ENCODE results near the gene OR6S1. TPM values are rescaled to one million over a fixed set of nuclear protein-coding genes. Genes with fewer than 3 reads are reported as not detected.

Gene OR6S1
- total and polyA plus RNA-seq, 8 donors: not detected

DNA sequence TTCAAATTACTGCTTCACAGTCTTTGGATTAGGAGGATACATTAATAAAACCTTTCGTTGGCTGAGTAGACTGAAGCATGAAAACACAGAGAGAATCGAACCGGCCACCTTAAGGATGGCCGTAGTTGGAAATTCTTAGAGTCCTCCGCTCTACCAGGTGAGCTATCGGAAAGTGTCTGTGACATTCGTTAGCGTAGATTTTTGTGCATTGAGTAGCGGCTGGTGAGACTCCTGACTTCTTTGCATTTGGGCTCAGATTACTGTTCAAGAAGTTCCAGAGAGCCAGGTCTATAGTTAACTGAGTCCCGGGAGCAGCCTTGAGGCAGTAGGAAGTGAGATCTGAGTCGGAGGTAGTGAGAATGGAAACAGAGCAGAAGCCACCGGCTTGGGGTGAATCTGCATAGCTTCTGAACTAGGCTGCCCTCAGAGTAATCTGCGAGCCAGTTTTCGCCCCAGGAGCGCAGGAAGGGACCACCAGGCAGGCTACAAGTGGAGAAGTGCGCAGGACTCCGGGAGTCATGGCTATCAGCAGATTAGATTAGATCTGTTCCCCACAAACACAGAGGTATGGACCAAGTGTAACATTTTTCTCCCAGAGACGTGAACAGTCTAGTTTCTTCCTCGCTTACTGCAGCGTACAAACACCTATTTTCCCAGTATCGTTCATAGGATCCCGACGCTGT is 11.0 kb downstream of the OR6S1 start:
- Histone ChIP-seq H3K4me1 (peaks cover 15 to 55% (median 40%) of the 10 kb centered on the region in 4 donors), H3K27ac (peak overlapping the region in 1 of 5 donors; percentile 47), H3K36me3 (no peaks in the 10 kb centered on the region), H3K9me3 (no peaks in the 10 kb centered on the region), H3K4me3 (peak overlapping the region; percentile 26 to 49 (median 32)), H3K27me3 (peaks cover 0 to 67% (median 5%) of the 10 kb centered on the region in 3 donors)
- no peak for TF ChIP-seq POLR2A (IDR thresholded peaks at IDR 0.05)
- TF ChIP-seq POLR2AphosphoS5 (IDR thresholded peaks at IDR 0.05): no peak
- TF ChIP-seq EP300 (IDR thresholded peaks at IDR 0.05): no peak
- TF ChIP-seq, protein P1, sequence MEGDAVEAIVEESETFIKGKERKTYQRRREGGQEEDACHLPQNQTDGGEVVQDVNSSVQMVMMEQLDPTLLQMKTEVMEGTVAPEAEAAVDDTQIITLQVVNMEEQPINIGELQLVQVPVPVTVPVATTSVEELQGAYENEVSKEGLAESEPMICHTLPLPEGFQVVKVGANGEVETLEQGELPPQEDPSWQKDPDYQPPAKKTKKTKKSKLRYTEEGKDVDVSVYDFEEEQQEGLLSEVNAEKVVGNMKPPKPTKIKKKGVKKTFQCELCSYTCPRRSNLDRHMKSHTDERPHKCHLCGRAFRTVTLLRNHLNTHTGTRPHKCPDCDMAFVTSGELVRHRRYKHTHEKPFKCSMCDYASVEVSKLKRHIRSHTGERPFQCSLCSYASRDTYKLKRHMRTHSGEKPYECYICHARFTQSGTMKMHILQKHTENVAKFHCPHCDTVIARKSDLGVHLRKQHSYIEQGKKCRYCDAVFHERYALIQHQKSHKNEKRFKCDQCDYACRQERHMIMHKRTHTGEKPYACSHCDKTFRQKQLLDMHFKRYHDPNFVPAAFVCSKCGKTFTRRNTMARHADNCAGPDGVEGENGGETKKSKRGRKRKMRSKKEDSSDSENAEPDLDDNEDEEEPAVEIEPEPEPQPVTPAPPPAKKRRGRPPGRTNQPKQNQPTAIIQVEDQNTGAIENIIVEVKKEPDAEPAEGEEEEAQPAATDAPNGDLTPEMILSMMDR (IDR thresholded peaks at IDR 0.05): no peak
- 3 to 6% (median 3%) methylated on average over 23 of the region's 23 CpGs for WGBS, 5 donors
- intact Hi-C loops (cut with DNase I; ENCODE audit: low total_unique reads): no loop called here
- peak in 1 of 2 donors; percentile 79 for DNase-seq

DNA sequence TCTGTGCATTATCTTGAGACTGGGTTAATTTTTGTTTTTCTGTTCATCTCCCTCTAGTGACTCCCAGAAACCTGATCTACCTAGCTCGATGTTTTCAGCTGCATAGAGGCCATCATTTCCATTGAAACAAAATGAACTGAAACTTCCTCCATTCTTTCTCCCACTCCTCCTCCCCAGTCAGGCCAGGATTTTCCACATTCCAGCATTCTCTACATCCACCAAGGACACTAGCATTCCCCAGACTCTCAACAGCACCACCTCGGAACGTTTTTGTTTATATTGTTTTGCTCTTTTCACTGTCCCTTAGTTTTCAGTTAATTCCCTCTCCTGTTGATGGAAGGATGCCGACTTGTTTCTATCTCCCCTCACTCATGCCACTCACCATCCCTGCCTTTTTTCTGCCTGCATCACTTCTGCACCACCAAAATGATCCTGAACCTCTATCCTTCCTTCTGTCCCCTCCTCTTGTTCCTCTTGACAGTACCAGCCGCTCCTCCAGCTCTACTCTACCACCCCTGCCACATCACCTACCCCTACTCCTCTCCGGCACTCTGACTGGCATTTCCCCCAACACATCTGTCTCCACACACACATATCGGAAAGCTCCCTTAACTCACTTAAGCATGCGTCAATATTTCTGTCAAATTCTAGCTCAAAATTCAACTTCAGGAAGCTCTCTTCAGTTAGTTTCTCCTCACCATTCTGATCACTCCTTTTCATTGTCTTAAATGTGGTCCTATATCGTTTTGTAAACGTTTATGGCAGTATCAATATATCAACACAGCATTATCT is 13.2 kb downstream of the OR6S1 start:
- intact Hi-C loops (cut with DNase I; ENCODE audit: low total_unique reads): no loop called here
- H3K9me3 ChIP-seq: no peaks in the 10 kb centered on the region
- H3K27ac ChIP-seq: no peak overlapping the region
- 40 to 46% (median 43%) methylated on average over 10 of the region's 10 CpGs for WGBS, 5 donors
- H3K27me3 ChIP-seq: peaks cover 0 to 52% (median 2%) of the 10 kb centered on the region in 3 donors
- no peak for DNase-seq
- no peak for TF ChIP-seq POLR2AphosphoS5 (IDR thresholded peaks at IDR 0.05)
- TF ChIP-seq, protein P1 (IDR thresholded peaks at IDR 0.05): no peak
- TF ChIP-seq POLR2A (IDR thresholded peaks at IDR 0.05): no peak
- TF ChIP-seq EP300 (IDR thresholded peaks at IDR 0.05): no peak
- H3K4me3 ChIP-seq: no peak overlapping the region
- H3K36me3 ChIP-seq: no peaks in the 10 kb centered on the region
- peaks cover 15 to 72% (median 51%) of the 10 kb centered on the region in 4 donors for H3K4me1 ChIP-seq

DNA sequence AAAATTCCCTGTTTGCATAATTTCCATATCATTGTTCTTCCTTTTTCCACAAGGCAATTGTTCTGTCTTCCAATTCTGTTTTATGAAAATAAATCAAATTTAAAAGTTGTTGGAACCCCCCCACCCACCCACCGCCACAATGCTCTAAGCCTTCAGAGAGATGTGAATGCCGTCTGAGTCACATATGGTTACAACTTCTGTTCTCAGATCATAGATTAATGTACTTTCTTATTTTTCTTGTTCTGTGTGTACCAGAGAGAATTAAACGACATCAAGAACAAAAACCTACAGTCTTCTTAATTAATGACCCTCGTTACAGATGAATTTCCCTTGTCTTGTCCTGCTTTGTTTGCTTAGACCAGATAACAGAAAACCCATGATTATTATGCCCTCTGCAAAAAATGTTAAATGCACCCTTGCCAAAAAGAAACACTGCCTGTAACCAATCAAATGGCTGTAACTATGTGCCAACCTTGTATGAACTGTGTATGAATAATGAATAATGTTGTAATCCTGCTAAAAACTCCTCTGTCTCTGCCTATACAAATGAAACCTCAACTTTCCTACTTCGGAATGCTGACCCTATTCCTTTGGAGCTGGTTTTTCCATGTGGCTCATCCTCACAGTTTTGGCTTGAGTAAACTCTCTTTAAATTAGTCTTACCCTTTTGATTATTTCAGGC is 14.0 kb downstream of the OR6S1 start:
- WGBS, 5 donors: 52 to 63% (median 58%) methylated on average over 5 of the region's 5 CpGs
- Histone ChIP-seq H3K36me3 (no peaks in the 10 kb centered on the region), H3K27me3 (peaks cover 0 to 45% (median 4%) of the 10 kb centered on the region in 3 donors), H3K9me3 (no peaks in the 10 kb centered on the region), H3K4me1 (peaks cover 15 to 71% (median 53%) of the 10 kb centered on the region in 4 donors), H3K4me3 (no peak overlapping the region), H3K27ac (no peak overlapping the region)
- TF ChIP-seq EP300 (IDR thresholded peaks at IDR 0.05): no peak
- DNase-seq: no peak
- intact Hi-C loops (cut with DNase I; ENCODE audit: low total_unique reads): no loop called here

DNA sequence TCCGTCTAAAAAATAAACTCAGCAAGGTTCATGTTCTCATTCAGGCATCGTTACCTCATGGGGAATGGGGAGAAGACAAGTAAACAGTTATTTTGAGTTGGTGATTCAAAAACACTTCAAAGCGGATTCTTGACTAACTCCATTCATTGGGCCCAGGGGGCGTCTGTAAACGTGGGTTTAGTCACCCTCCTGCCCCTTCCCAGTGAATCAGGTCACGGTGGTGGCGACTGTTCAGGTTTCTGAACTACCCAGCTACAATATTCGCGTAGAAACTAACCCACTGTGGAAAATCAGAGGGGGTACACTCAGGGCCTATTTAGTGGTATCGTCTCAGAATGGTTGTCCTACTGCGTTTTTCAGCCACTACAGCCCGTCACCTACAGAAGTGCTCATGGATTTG is 15.2 kb downstream of the OR6S1 start:
- peaks cover 0 to 33% (median 4%) of the 10 kb centered on the region in 3 donors for H3K27me3 ChIP-seq
- peaks cover 3 to 58% (median 43%) of the 10 kb centered on the region in 4 donors for H3K4me1 ChIP-seq
- no peaks in the 10 kb centered on the region for H3K36me3 ChIP-seq
- intact Hi-C loops (cut with DNase I; ENCODE audit: low total_unique reads): no loop called here
- H3K4me3 ChIP-seq: peak overlapping the region in 3 of 4 donors; percentile 5 to 31 (median 24)
- H3K27ac ChIP-seq: no peak overlapping the region
- WGBS, 5 donors: 24 to 34% (median 27%) methylated on average over 12 of the region's 12 CpGs
- no peak for DNase-seq
- H3K9me3 ChIP-seq: no peaks in the 10 kb centered on the region
- TF ChIP-seq POLR2AphosphoS5 (IDR thresholded peaks at IDR 0.05): no peak
- no peak for TF ChIP-seq EP300 (IDR thresholded peaks at IDR 0.05)
- no peak for TF ChIP-seq POLR2A (IDR thresholded peaks at IDR 0.05)
- TF ChIP-seq, protein P1 (IDR thresholded peaks at IDR 0.05): no peak
